Erythroblast (primary cell): Measurements from ENCODE around the gene ELAC2.

Experiments used
- GATA1 ChIP-seq: IDR thresholded peaks from 2 replicates; pipeline ENCODE4 v1.6.1; 2011; ENCODE audit warnings: low read depth, mild to moderate bottlenecking, control low read depth, low read length, moderate library complexity
- POLR2A ChIP-seq: IDR thresholded peaks from 2 replicates; pipeline ENCODE4 v1.6.1; 2011; ENCODE audit warnings: mild to moderate bottlenecking, low read length

DNA sequence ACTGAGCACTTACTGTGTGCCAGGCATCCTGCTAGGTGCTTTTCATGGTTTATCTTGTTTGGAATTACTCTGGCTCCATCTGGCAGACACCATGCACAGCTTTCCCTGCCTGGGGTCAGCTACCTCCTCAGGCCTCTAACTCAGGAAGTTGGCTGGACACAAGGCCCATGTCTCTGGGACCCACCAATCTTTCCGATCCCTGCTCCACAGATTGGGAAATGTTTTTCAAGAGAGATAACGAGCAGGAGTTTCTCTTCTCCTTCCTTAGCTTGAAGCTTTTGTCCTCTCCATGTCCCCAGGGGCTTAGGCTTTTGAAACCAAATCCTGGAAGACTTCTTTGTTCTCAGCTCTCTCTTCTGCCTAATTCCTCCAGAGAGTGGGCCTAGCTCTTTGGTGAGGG is 11.5 kb upstream of the ELAC2 start:
- no peak for TF ChIP-seq POLR2A
- TF ChIP-seq GATA1: no peak
